Stimulated activated CD8-positive, alpha-beta memory T cell treated with anti-CD3 and anti-CD28 coated beads, Interleukin-2, amount 100 ng/mL, for 48 hours (primary cell): ENCODE data around the gene UVRAG.

Source experiments
- DNase-seq, 2 donors: peaks; one replicate each; pipeline ENCODE4 v3.0.0-alpha.2; 2020; ENCODE audit warnings: low read depth in 2 of 2

Gene UVRAG

GRCh38 chr11:76167590-76167989 is 352.6 kb downstream of the UVRAG start:
- no peak for DNase-seq

GRCh38 chr11:76169473-76169896 is 354.5 kb downstream of the UVRAG start:
- no peak for DNase-seq

- DNase-seq, result no peak
These were observed 355.5 kb downstream of the UVRAG start for GRCh38 chr11:76170468-76170867.

GRCh38 chr11:76172583-76172982 is 357.6 kb downstream of the UVRAG start:
- no peak for DNase-seq

GRCh38 chr11:76173663-76174062 is 358.7 kb downstream of the UVRAG start:
- DNase-seq, result no peak

- no peak for DNase-seq
These were observed 359.3 kb downstream of the UVRAG start for GRCh38 chr11:76174330-76174729.

GRCh38 chr11:76175783-76176182 is 360.8 kb downstream of the UVRAG start:
- DNase-seq, result no peak

- DNase-seq, result no peak
These were observed 361.5 kb downstream of the UVRAG start for GRCh38 chr11:76176463-76176862.

GRCh38 chr11:76177250-76177686 is 362.3 kb downstream of the UVRAG start:
- no peak for DNase-seq

- DNase-seq, result no peak
These were observed 364.1 kb downstream of the UVRAG start for GRCh38 chr11:76179147-76179546.

- no peak for DNase-seq
These were observed 366.4 kb downstream of the UVRAG start for GRCh38 chr11:76181371-76181770.

- DNase-seq, result no peak
These were observed 369.6 kb downstream of the UVRAG start for GRCh38 chr11:76184551-76184993.

GRCh38 chr11:76185511-76185910 is 370.5 kb downstream of the UVRAG start:
- no peak for DNase-seq

GRCh38 chr11:76185931-76186401 is 371.0 kb downstream of the UVRAG start:
- DNase-seq, result no peak

- DNase-seq, result no peak
These were observed 371.8 kb downstream of the UVRAG start for GRCh38 chr11:76186776-76187279.

GRCh38 chr11:76188873-76189272 is 373.9 kb downstream of the UVRAG start:
- no peak for DNase-seq

GRCh38 chr11:76189682-76190081 is 374.7 kb downstream of the UVRAG start:
- no peak for DNase-seq

GRCh38 chr11:76190376-76190775 is 375.4 kb downstream of the UVRAG start:
- no peak for DNase-seq
